Measurements from ENCODE around the gene ACOT7.

GRCh38 chr1:6309564-6309963, 84.0 kb downstream of the ACOT7 start:
- TF ChIP-seq CTCF (IDR thresholded peaks at IDR 0.05): no peak
- no peak for TF ChIP-seq POLR2A (IDR thresholded peaks at IDR 0.05)
- TF ChIP-seq POLR2AphosphoS5 (IDR thresholded peaks at IDR 0.05; ENCODE audit: insufficient read depth in 1 of 2, low read depth in 1 of 2): no peak
